ENCODE data around the gene NSRP1.
A peak's percentile ranks its signal among the peaks of the same experiment; 100 is the strongest.
"Not testable (repeated sequence)": the region's sequence is repeated elsewhere in the genome, so short reads cannot be mapped to it uniquely, and the experiment has no call there.

Gene NSRP1

DNA sequence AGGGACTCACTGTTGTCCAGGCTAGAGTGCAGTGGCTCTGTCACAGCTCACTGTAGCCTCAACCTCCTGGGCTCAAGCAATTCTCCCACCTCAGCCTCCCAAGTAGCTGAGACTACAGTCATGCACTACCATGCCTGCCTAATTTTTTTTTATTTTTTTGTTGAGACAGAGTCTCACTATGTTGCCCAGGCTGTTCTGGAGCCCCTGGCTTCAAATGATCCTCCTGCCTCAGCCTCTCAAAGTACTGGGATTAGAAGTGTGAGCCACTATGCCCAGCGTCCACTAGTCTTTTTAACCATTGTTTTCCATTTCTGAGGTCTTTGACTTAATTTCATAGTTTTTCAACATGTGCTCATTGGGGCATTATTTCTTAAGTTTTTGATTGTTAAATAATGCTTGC, 13.5 kb downstream of the NSRP1 start:
- no peak for DNase-seq

- DNase-seq, result no peak
These were observed 16.0 kb downstream of the NSRP1 start for GRCh38 chr17:30132615-30133014.

- no peak for DNase-seq
These were observed 16.6 kb downstream of the NSRP1 start for GRCh38 chr17:30133197-30133596.

GRCh38 chr17:30134551-30134950, 17.9 kb downstream of the NSRP1 start:
- DNase-seq, result no peak

DNA sequence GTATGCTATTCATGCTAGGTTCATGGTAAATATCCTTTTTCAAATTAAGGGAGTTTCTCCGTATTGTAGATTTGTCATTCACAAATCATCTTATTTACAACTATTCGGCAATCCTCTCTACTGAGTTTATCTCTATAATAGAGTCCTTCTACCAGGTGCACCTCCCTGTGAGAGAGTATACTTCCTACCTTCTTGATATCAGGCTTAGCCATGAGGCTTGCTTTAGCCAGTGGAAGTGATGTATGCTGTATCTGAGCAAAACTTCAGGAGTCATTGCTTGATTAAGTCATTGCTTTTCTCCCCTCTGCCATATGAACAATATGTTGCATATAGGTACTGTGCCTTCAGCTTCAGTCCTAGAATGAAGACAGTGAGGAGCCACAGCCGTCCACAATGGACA, 20.5 kb downstream of the NSRP1 start:
- DNase-seq, result no peak

DNA sequence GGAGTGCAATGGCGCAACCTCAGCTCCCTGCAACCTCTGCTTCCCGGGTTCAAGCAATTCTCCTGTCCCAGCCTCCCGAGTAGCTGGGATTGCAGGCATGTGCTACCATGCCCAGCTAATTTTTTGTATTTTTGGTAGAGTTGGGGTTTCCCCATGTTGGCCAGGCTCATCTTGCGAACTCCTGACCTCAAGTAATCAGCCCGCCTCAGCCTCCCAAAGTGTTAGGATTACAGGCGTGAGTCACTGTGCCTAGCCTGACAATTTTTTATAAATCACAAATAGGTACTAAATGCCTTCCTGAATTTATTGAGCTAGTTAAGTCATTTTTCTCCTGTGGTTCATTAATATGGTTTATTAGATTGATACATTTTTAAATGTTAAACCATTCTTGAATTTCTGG, 31.2 kb downstream of the NSRP1 start:
- not testable (repeated sequence) for DNase-seq

DNA sequence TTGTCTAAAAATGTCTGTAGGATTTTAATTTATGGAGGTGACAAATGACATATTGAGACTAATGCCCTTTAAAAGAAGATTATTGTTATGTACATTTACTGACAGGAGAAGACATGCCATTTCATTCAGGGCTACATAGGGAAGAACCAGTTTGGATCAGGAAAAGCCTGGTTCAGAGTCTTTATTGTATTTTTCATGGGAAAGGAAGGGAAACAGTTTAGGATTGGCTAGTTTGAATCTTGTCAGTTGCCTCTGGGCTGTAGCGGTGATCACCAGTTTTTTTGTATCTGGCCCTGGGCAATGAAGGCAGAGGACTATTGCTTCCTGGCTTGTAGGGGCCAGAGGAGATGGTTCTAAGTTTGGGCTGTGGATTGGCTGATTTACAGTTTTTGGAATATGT, 31.8 kb downstream of the NSRP1 start:
- no peak for DNase-seq

DNA sequence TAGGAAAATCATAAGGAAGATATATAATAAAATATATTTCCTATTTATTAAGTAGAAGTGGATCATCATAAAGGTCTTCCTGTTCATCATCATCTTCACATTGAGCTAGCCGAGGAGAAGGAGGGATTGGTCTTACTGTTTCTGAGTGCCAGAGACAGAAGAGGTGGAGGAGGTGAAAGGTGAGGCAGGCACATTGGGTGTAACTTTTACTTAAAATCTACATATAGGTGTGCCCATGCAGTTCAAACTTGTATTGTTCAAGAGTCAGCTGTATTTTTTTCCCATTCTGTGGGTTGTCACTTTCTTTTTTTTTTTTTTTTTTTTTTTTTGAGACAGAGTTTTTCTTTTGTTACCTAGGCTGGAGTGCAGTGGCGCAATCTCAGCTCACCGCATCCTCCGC, 34.9 kb downstream of the NSRP1 start:
- DNase-seq, result no peak

- DNase-seq, result no peak
These were observed 36.8 kb downstream of the NSRP1 start for GRCh38 chr17:30153463-30153862.

DNA sequence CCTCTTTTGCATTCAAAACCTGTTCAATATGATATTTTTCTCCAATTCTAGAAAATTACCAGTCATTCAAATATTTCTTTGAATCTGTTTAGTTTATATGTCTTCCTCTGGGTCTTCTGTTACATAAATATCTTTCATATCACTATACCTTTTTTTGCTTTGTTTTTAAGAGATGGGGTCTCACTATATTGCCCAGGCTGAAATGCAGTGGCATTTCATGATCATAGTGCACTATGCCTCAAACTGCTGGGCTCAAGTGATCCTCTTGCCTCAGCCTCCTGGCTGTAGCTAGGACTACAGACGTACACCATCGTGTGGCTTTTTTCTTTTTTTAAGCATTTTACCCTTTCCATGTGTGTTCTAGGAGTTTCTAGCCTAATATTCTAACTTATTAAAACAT, 38.8 kb downstream of the NSRP1 start:
- DNase-seq, result no peak

- no peak for DNase-seq
These were observed 42.4 kb downstream of the NSRP1 start for GRCh38 chr17:30158896-30159625.

- no peak for DNase-seq
These were observed 44.0 kb downstream of the NSRP1 start for GRCh38 chr17:30160419-30161172.

- DNase-seq, result no peak
These were observed 45.0 kb downstream of the NSRP1 start for GRCh38 chr17:30161601-30162000.

GRCh38 chr17:30164531-30164930, 47.9 kb downstream of the NSRP1 start:
- DNase-seq, result no peak

- DNase-seq, result no peak
These were observed 48.5 kb downstream of the NSRP1 start for GRCh38 chr17:30165147-30165546.

DNA sequence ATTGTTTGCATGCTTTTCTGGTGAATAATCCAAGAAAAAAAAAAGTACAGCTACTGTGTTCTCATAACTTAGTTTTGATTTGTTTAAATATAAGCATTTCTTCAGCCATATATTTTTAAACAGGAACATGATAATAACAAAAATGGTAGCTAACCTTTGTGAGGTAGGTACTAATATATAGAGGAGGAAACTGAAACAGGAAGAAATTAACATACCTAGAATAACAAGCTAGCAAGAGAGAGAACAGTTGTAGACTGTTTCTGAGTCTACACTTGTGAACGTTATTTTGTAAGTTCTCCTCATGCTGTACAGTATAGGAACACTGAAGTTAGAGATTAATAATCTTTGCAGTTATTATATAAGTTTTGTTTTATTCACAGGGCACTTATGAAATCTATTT, 49.3 kb downstream of the NSRP1 start:
- DNase-seq, result no peak

- DNase-seq, result peak; percentile 69
These were observed 53.9 kb downstream of the NSRP1 start for GRCh38 chr17:30170415-30170987.

GRCh38 chr17:30172560-30172959, 55.9 kb downstream of the NSRP1 start:
- no peak for DNase-seq

DNA sequence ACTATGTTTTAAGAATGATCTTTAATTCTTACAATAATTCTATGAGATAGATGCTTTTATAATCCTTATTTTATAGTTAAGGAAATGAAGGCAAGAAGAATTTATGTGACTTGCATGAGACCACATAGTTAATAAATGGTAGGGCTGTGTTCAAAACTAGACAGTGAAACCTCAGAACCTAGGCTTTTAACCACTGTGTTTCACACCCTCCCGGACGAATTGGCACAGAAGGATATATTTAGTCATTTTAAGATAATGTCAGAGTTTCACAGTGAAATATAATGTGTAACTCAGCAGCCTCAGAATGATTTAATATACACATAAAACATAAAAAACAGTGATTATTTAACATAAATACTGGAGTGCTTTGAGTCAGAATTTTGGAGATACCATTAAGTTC, 57.0 kb downstream of the NSRP1 start:
- no peak for DNase-seq

- no peak for DNase-seq
These were observed 57.9 kb downstream of the NSRP1 start for GRCh38 chr17:30174556-30174955.

- DNase-seq, result no peak
These were observed 60.2 kb downstream of the NSRP1 start for GRCh38 chr17:30176855-30177254.

DNA sequence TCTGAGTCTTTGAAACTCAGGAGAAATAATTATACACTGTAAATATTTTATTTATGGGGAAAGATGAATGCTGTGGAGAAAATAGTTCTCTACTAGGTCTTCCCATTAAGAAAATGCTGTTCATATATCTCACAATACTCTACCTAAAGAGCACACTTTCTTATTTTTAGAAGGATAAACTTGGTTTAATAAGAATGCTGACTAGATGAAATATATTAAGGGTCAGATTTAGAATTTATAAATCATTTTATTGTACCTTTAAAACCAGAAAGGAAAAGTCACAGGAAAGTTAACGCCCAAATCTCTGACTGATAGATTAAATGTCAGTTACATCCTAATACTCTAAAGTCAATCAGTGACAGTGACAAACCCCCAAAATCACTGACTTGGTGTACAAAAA, 70.1 kb downstream of the NSRP1 start:
- no peak for DNase-seq

- no peak for DNase-seq
These were observed 71.0 kb downstream of the NSRP1 start for GRCh38 chr17:30187573-30187972.

DNA sequence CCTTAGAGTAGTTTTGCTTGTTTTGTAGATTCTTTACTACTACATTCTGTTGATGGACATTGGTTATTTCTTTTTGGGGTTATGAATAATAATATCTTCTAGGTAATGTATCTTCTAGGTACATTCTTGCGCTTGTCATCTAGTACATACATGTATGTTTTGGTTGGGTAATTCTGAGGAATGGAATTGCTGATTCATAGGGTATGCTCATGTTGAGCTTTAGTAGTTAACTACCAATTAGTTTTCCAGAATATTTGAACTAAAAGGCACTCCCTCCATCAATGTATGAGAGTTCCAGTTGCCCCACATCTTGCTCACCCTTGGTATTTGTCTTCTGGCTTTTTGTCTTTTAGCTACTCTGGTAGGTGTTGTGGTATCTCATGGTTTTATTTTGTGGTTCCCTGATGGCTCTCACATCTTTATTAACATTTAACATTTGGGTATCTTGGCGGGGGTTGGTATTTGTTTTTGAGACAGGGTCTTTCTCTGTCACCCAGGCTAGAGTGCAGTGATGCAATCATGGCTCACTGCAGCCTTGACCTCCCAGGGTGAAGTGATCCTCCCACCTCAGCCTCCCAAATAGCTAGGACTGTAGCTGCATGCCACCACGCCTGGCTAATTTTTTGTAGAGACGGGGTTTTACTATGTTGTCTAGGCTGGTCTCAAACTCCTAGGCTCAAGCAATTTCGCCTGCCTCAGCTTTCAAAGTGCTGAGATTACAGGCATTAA, 71.8 kb downstream of the NSRP1 start:
- no peak for DNase-seq

Measured in NCI-H69 (cell line).